Mesodermal cell (in vitro differentiated cells): ENCODE measurements around the gene TRIM9.

ENCODE experiments used
- H3K27ac ChIP-seq: 2 replicates; pipeline ENCODE4 v1.7.0; 2013; ENCODE audit warnings: mild to moderate bottlenecking, low read depth, low read length, moderate library complexity; ENCODE audit not compliant: severe bottlenecking
- H3K36me3 ChIP-seq: 2 replicates; pipeline ENCODE4 v1.7.1; 2013; ENCODE audit warnings: mild to moderate bottlenecking, low read length, moderate library complexity; ENCODE audit not compliant: control insufficient read depth, insufficient read depth
- H3K4me1 ChIP-seq: one replicate; pipeline ENCODE4 v1.7.1; 2013; ENCODE audit warnings: mild to moderate bottlenecking, low read length; ENCODE audit not compliant: insufficient read depth, control insufficient read depth, poor library complexity, severe bottlenecking
- H3K4me3 ChIP-seq: 2 replicates; pipeline ENCODE4 v1.7.0; 2013; ENCODE audit warnings: low read length, control low read depth, mild to moderate bottlenecking; ENCODE audit not compliant: insufficient read depth, poor library complexity, severe bottlenecking; ENCODE audit errors: extremely low read depth
- H3K9me3 ChIP-seq: 2 replicates; pipeline ENCODE4 v1.7.1; 2013; ENCODE audit warnings: mild to moderate bottlenecking, low read length, moderate library complexity; ENCODE audit not compliant: control insufficient read depth
- WGBS, 2 experiments: methylation state at CpG; one replicate each; pipeline ENCODE4 v1.1.5; 2013; ENCODE audit warnings: missing lambda C conversion rate in 2 of 2; ENCODE audit not compliant: insufficient coverage in 2 of 2; 5-methylcytosine and 5-hydroxymethylcytosine counted together

The TRIM9 gene

DNA sequence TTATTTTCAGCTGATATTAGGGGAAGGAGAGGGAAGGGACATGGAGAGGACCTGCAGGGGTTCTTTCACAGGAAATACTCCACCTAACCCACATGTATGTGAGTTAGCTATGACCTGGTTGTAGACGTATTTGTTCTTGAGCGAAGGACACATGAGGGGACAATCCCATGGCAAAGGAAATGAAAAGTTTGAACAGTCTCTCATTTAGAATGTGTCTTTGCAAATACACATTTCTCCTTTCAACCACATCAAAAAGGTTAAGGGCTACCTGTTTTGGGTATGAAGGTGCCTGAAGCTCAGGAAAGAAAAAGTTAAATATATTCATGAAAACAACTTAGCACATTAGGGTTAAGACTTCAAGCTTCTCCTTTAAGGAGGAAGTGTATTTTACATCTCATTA is 158.0 kb downstream of the TRIM9 start:
- no peak overlapping the region for H3K27ac ChIP-seq
- no peaks in the 10 kb centered on the region for H3K9me3 ChIP-seq
- H3K4me3 ChIP-seq: no peak overlapping the region
- H3K4me1 ChIP-seq: peaks cover 5% of the 10 kb centered on the region
- H3K36me3 ChIP-seq: no peaks in the 10 kb centered on the region
- no CpG with 5 or more reads among the region's 2 CpGs for WGBS, 2 experiments

DNA sequence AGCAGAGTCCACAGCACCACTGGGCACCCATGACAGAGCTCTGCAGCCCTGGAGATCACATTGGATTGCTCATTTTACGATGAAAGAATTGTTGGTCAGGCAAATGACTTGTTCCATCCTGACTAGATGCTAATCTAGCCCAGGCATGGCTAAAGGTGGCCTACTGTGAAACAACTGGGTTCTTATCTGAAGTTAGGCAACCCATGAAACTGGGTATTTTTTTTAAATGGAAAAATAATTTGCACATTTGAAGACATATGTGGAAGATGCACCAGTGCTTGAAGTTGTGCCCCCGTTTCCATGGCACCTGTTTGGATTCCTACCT is 158.9 kb downstream of the TRIM9 start:
- Histone ChIP-seq H3K36me3 (peaks cover 5% of the 10 kb centered on the region), H3K4me3 (no peak overlapping the region), H3K4me1 (peaks cover 5% of the 10 kb centered on the region), H3K9me3 (no peaks in the 10 kb centered on the region), H3K27ac (no peak overlapping the region)
- WGBS, 2 experiments: 79 to 86% methylated on average over 2 of the region's 2 CpGs

DNA sequence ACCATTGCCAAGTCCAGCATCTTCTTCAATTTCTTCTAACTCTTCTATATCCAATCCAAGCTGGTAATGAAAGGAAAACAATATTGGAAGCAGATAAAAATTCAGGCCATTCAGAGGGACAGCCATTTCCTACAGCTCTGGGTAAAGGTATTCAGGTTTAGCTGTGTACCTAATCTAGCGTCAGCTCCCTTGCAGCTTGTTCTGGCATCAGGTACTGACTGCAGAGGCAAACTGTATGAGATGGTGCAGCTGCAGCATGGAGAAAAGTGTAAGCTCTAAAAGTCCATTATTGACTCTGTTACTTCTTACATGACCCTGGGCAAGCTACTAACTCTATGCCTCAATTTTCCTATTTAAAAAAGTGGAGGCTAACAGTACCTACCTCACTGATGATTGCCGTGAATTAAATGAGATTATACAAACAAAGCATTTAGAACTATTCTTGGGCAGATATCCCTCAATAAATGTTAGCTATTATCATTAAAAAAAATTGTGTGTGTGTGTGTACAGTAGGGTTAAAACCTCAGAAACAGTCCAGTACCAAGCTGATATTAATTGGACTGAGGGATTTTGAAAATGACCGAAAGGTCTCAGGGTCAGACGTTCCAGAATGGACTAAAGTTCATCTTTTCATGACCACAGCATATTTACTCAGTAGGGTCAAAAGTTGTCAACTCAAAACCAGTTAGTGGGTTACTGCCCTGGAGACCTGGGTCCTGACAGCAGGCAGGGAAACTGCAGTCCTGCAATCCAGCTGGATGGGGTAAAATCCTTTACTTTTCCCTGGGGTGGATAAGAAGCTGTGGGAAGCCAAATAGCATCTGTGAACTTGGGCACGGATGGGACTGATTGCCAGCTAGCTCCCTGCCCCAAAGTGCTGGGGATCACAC is 159.5 kb downstream of the TRIM9 start:
- no peak overlapping the region for H3K4me3 ChIP-seq
- H3K4me1 ChIP-seq: peaks cover 5% of the 10 kb centered on the region
- H3K9me3 ChIP-seq: no peaks in the 10 kb centered on the region
- 74 to 78% methylated on average over 4 of the region's 5 CpGs for WGBS, 2 experiments
- peaks cover 5% of the 10 kb centered on the region for H3K36me3 ChIP-seq
- no peak overlapping the region for H3K27ac ChIP-seq

DNA sequence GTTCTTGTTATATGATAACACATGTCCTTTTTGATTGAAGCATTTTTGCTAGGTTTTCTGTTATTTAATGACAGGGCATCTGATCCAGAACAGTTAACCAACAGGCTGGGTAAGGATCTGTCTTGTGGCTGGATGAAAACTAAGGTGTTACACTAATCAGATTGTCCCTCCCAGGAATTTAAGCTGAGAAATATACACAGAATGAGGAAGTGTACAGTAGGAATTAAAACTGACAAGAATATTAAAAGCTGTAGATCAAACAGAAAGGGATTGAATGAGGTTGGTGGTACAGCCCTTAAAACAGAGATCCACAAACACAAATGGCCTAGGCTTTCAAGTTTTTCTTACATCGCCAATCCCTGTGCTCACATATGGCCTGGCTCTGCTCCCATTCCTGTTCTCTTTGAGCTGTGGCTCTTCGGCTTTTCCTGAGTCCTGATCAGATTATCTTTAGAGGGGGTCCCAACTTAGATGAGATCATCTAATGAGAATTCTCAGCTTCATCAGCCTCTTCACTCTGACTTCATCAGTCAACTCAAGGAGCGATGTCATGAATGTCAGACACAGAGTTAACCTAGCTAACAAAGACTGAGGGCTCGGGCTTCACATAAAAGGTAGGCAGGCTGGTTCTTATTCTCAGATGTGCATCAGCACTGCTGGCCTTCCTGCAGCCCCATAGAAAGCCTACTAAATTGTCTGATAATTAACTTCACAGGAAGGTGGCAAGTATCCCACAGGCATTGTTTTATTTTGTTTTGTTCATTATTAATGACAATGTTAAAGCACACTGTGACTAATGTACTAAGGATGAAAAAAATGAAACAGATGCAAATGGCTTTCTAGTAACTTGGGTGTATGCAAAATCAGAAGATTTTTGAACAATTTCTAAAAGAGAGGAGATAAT is 162.1 kb downstream of the TRIM9 start:
- H3K27ac ChIP-seq: no peak overlapping the region

DNA sequence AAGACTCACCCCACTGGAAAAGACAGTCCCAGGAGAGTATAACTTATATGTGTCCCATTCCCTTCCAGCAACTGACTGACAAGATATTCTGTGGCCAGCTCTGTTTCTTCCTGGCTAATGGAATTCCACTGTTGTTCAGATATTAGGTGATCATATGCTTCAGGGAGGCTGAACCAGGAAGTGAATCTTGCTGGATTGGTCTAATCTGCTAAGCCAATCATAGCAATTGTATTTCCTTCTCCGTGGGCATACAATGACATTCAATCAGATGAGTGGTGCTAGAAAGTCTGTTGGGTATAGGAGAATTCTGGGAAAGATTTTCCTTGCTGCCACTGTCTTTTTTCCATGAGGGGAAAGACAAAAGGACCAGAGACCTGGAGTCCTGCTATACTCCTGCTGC is 162.7 kb downstream of the TRIM9 start:
- no peaks in the 10 kb centered on the region for H3K4me1 ChIP-seq
- 89% methylated on average over 1 of the region's 1 CpG; no CpG with 5 or more reads in 1 of the 2 experiments for WGBS, 2 experiments
- peaks cover 10% of the 10 kb centered on the region for H3K36me3 ChIP-seq
- H3K9me3 ChIP-seq: no peaks in the 10 kb centered on the region
- H3K27ac ChIP-seq: no peak overlapping the region
- H3K4me3 ChIP-seq: no peak overlapping the region

More for the DNA sequence above, 162.1 kb downstream of the TRIM9 start:
- Histone ChIP-seq H3K36me3 (peaks cover 10% of the 10 kb centered on the region), H3K4me3 (no peak overlapping the region), H3K9me3 (no peaks in the 10 kb centered on the region), H3K4me1 (peaks cover 5% of the 10 kb centered on the region)
- 85 to 88% methylated on average over 3 to 4 of the region's 4 CpGs for WGBS, 2 experiments

DNA sequence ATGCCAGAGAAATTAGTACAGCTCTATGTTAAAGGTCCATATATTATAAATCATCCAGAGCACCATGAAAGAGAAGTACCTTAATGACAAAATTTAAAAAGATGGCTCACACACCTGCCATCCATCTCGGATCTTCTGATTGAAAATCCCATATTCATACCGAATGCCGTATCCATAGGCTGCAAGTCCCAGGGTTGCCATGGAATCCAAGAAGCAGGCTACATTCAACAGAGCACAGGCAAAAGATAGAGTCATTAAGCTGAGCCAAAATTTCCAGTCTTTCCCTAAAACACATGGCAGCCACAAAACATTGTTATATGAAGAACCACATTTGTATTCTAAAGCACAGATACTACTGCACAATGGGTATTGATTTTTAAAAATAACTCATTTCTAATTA is 163.3 kb downstream of the TRIM9 start:
- no peak overlapping the region for H3K4me3 ChIP-seq
- H3K4me1 ChIP-seq: no peaks in the 10 kb centered on the region
- peaks cover 10% of the 10 kb centered on the region for H3K36me3 ChIP-seq
- 100% methylated on average over 1 of the region's 3 CpGs; no CpG with 5 or more reads in 1 of the 2 experiments for WGBS, 2 experiments
- no peaks in the 10 kb centered on the region for H3K9me3 ChIP-seq
- no peak overlapping the region for H3K27ac ChIP-seq

DNA sequence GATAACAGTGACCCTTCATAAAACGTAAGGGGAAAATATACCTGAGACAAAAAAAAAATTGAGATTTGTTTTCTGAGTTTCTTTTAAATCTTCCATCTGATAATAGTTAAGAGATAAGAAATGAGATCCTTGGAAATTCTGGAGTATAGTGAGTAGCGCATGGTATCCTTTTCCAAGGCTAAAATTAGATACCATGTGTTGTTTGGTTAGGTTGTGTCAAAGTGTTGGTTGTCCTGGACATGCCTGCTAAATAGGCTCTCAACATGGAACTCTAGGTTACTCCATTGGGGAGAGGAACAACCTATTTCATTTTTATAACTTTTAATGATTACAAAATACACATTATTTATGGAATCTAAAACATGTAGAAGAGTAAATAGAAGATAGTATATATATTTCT is 165.4 kb downstream of the TRIM9 start:
- 100% methylated on average over 1 to 2 of the region's 2 CpGs for WGBS, 2 experiments
- Histone ChIP-seq H3K36me3 (peaks cover 10% of the 10 kb centered on the region), H3K9me3 (no peaks in the 10 kb centered on the region), H3K4me1 (no peaks in the 10 kb centered on the region), H3K4me3 (no peak overlapping the region), H3K27ac (no peak overlapping the region)

DNA sequence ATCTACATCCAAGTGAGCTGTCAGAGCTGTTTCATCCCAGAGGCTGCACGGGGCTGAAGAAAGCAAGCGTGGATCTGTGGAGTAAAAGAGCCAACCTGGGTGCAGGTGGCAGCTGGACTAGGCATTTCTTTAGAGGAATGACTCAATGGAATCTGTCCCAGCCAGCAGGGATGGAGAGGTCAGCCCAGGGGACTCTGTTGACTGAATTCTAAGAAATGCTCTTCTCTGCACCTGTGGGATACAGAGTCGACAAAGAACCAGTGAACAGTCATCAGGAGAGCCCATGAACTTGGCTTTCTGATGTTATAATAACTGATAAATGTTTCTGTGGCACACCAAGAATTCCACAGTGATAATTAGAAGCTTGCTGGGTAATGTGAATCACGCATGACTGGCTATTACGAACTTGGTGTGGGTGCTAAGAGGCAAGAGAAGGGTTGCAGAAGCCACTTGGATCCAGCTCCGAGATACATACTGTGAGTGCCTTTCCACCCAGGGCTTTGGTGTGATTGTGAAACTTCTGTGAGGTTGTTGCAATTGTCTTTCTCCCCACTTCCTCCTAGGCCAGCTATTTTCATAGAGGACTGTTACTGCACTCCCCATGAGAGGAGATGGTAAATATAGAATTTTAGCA is 166.8 kb downstream of the TRIM9 start:
- no peak overlapping the region for H3K27ac ChIP-seq
- H3K36me3 ChIP-seq: peaks cover 10% of the 10 kb centered on the region
- no peaks in the 10 kb centered on the region for H3K9me3 ChIP-seq
- H3K4me1 ChIP-seq: no peaks in the 10 kb centered on the region
- H3K4me3 ChIP-seq: no peak overlapping the region
- 95 to 98% methylated on average over 4 to 5 of the region's 6 CpGs for WGBS, 2 experiments

DNA sequence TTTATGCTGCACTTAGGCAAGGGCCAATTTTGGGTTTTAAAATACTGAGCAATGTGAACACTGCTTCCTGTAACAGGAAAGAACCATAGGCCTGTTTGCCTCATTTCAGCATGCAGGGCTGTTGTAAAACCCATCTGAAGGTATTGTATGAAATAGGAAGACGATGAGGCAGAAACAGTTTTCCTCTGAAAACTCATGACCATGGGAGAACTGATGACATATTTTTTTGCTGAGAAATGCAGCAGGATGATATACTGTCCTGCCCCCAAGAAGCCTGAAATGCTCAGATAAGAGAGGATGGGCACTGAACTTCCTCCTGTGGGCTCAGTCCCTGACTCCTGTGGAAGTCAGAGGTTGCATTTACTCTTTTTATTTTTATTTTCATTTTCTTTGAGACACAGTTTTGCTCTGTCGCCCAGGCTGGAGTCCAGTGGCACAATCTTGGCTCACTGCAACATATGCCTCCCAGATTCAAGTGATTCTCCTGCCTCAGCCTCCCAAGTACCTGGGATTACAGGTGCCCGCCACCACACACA is 168.0 kb downstream of the TRIM9 start:
- H3K4me3 ChIP-seq: no peak overlapping the region
- H3K4me1 ChIP-seq: no peaks in the 10 kb centered on the region
- H3K36me3 ChIP-seq: peaks cover 10% of the 10 kb centered on the region
- H3K27ac ChIP-seq: no peak overlapping the region
- 79 to 94% methylated on average over 2 of the region's 3 CpGs for WGBS, 2 experiments
- no peaks in the 10 kb centered on the region for H3K9me3 ChIP-seq
